ENCODE results near the gene LGMN.
"Not testable (repeated sequence)": the region's sequence is repeated elsewhere in the genome, so short reads cannot be mapped to it uniquely, and the experiment has no call there.

Gene LGMN

GRCh38 chr14:92759679-92760523 is 11.5 kb upstream of the LGMN start:
- no peak for DNase-seq

DNA sequence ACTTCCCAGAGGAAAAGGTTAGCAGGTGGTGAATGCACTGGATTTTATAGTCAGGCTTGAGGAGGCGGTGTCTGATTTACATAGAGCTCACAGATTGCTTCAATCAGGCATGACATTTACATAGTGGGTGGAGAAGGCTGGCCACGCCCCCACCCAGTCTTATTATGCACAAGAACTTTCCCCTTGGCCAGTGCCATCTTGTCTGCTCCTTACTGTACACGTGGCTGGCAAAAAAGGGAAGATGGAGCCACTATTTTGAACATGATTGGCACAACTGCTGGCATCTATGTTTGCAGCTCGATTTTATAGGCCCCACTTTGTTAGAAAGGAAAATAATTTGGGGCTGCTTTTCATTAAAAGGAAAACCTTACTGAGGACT is 10.9 kb upstream of the LGMN start:
- DNase-seq: no peak

GRCh38 chr14:92756446-92756845 is 8.0 kb upstream of the LGMN start:
- DNase-seq: no peak

DNA sequence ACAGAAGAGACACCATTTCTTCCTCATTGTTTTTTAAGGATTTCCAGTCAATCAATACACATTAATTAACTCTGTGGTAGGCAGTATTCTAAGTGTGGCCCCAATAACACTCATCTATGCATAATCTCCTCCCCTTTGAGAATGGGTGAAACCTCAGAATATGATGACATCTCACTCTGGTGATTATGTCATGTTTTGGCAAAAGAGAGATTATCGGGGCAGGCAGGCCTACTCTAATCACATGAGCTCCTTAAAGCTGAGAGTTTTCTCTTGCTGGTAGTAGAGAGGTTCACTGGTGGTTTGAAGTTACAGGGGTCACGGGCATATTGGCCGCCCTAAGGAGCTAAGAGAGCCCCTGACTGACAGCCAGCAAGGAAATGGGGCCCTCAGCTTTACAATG is 7.1 kb upstream of the LGMN start:
- DNase-seq: no peak

DNA sequence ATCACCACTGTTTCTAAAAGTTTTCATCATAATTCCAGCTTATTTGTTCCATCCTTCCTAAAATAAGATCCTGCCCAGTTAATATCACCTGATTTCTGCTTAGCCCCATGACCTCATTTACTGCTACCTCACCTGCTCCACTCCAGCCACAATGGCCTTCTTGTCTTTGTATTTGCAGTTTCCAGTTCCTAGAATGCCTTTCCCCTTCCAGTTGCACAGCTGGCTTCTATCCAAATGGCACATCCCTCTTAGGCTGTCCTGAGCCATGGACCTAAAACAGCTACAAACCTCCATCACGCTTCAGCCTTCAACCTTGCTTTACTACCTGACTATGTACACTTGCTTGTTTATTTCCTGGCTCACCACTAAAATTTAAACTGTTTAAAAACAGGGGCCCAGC is 6.5 kb upstream of the LGMN start:
- no peak for DNase-seq

GRCh38 chr14:92753250-92753649 is 4.8 kb upstream of the LGMN start:
- DNase-seq: no peak

- no peak for DNase-seq
These were observed 3.4 kb upstream of the LGMN start for GRCh38 chr14:92751819-92752218.

- no peak for DNase-seq
These were observed 2.6 kb upstream of the LGMN start for GRCh38 chr14:92750994-92751400.

- not testable (repeated sequence) for DNase-seq
These were observed 1.8 kb upstream of the LGMN start for GRCh38 chr14:92750222-92750728.

- peak; percentile 25 for DNase-seq
These were observed 647 bp downstream of the LGMN start for GRCh38 chr14:92747701-92748258.

GRCh38 chr14:92744198-92744597 is 4.2 kb downstream of the LGMN start:
- DNase-seq: no peak

- no peak for DNase-seq
These were observed 8.0 kb downstream of the LGMN start for GRCh38 chr14:92740440-92740839.

GRCh38 chr14:92737619-92738188 is 10.7 kb downstream of the LGMN start:
- DNase-seq: no peak

- no peak for DNase-seq
These were observed 11.2 kb downstream of the LGMN start for GRCh38 chr14:92737206-92737605.

- DNase-seq: no peak
These were observed 13.1 kb downstream of the LGMN start for GRCh38 chr14:92735344-92735743.

DNA sequence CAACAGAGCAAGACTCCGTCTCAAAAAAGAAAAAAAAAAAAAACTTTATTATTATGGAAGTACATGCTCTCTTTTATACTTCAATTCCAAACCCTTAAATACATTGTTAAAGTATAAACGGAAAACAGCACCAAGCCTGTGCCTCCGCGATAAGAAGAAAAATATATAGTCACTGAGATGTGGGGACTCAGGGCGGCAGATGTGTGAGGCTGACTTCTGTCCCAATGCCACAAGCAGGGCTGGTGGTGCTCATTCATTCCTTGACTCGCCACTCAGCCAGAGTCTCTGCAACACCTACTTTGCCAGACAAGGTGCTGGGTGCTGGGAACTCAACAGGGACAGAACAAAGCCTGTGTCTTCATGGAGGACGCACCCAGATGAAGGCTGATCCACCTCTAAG is 13.8 kb downstream of the LGMN start:
- no peak for DNase-seq

- no peak for DNase-seq
These were observed 15.4 kb downstream of the LGMN start for GRCh38 chr14:92733007-92733406.

GRCh38 chr14:92731622-92732115 is 16.8 kb downstream of the LGMN start:
- no peak for DNase-seq

- DNase-seq: peak; percentile 90
These were observed 18.6 kb downstream of the LGMN start for GRCh38 chr14:92729634-92730358.

GRCh38 chr14:92728759-92729364 is 19.6 kb downstream of the LGMN start:
- DNase-seq: no peak

GRCh38 chr14:92726933-92727262 is 21.5 kb downstream of the LGMN start:
- DNase-seq: no peak

GRCh38 chr14:92726135-92726932 is 22.1 kb downstream of the LGMN start:
- peak; percentile 45 for DNase-seq
